GM19452 (cell line): Measurements from ENCODE around the gene LRRN4CL.
"Not testable (repeated sequence)": the region's sequence is repeated elsewhere in the genome, so short reads cannot be mapped to it uniquely, and the experiment has no call there.

ENCODE experiments used
- ATAC-seq: cut with Tn5 transposase; IDR thresholded peaks from one replicate; pipeline ENCODE4 v1.9.1; 2021; ENCODE audit not compliant: unreplicated experiment

LRRN4CL gene

GRCh38 chr11:62710001-62710345 is 20.6 kb upstream of the LRRN4CL start:
- ATAC-seq: no peak

GRCh38 chr11:62709247-62710000 is 20.1 kb upstream of the LRRN4CL start:
- ATAC-seq: peak; percentile 62

GRCh38 chr11:62708793-62709192 is 19.5 kb upstream of the LRRN4CL start:
- ATAC-seq: no peak

- ATAC-seq: no peak
Observed at GRCh38 chr11:62708392-62708791, 19.1 kb upstream of the LRRN4CL start.

- no peak for ATAC-seq
Observed at GRCh38 chr11:62707277-62707861, 18.0 kb upstream of the LRRN4CL start, which contains the start of the genes BSCL2 and GNG3. BSCL2 (minus strand) TSS chr11:62707424; CDS start chr11:62707195, 229 bp downstream. GNG3 (plus strand) TSS chr11:62707676; CDS start chr11:62708296, 620 bp downstream.

- no peak for ATAC-seq
Observed at GRCh38 chr11:62706850-62707247, 17.5 kb upstream of the LRRN4CL start.

- peak; percentile 52 for ATAC-seq
Observed at GRCh38 chr11:62705880-62706849, 16.8 kb upstream of the LRRN4CL start.

- no peak for ATAC-seq
Observed at GRCh38 chr11:62705413-62705812, 16.1 kb upstream of the LRRN4CL start.

GRCh38 chr11:62703921-62704320 is 14.6 kb upstream of the LRRN4CL start:
- not testable (repeated sequence) for ATAC-seq

- ATAC-seq: no peak
Observed at GRCh38 chr11:62702246-62702645, 12.9 kb upstream of the LRRN4CL start.

GRCh38 chr11:62694455-62695167 is 5.3 kb upstream of the LRRN4CL start:
- ATAC-seq: no peak

GRCh38 chr11:62693624-62694023 is 4.3 kb upstream of the LRRN4CL start:
- ATAC-seq: not testable (repeated sequence)

GRCh38 chr11:62688491-62688890 is 839 bp downstream of the LRRN4CL start:
- ATAC-seq: no peak

- no peak for ATAC-seq
Observed at GRCh38 chr11:62687508-62688396, 1.6 kb downstream of the LRRN4CL start.

GRCh38 chr11:62682518-62682917 is 6.8 kb downstream of the LRRN4CL start:
- ATAC-seq: no peak

- no peak for ATAC-seq
Observed at GRCh38 chr11:62680825-62681240, 8.5 kb downstream of the LRRN4CL start.

GRCh38 chr11:62678770-62679696 is 10.3 kb downstream of the LRRN4CL start, which contains the start of gene UBXN1:
UBXN1 (minus strand) TSS chr11:62679073; CDS start chr11:62678923, 150 bp downstream.
- ATAC-seq: peak; percentile 71

- ATAC-seq: no peak
Observed at GRCh38 chr11:62678433-62678769, 10.9 kb downstream of the LRRN4CL start.

GRCh38 chr11:62677714-62678113 is 11.6 kb downstream of the LRRN4CL start:
- ATAC-seq: no peak
